HEK293 (cell line): ENCODE results near the gene MCOLN1.

ENCODE experiments used
- BCL11A ChIP-seq: fragments of 450-650 bp; formaldehyde crosslinking; IDR thresholded peaks from 2 replicates; pipeline ENCODE4 v1.5.1; 2016; ENCODE audit warnings: low read depth, missing biosample characterization, missing genetic modification characterization
- FEZF1 ChIP-seq: fragments of 450-650 bp; formaldehyde crosslinking; IDR thresholded peaks from 2 replicates; pipeline ENCODE4 v1.5.1; 2016; ENCODE audit warnings: missing biosample characterization, missing genetic modification characterization
- KLF1 ChIP-seq: fragments of 450-650 bp; formaldehyde crosslinking; IDR thresholded peaks from 2 replicates; pipeline ENCODE4 v1.5.1; 2016; ENCODE audit warnings: missing biosample characterization, missing genetic modification characterization
- KLF7 ChIP-seq: fragments of 450-650 bp; formaldehyde crosslinking; IDR thresholded peaks from 2 replicates; pipeline ENCODE4 v1.5.1; 2016; ENCODE audit warnings: missing biosample characterization, missing genetic modification characterization, borderline replicate concordance
- KLF9 ChIP-seq: fragments of 450-650 bp; formaldehyde crosslinking; IDR thresholded peaks from 2 replicates; pipeline ENCODE4 v1.5.1; 2016; ENCODE audit warnings: missing biosample characterization, missing genetic modification characterization, low read depth
- OSR2 ChIP-seq: fragments of 450-650 bp; formaldehyde crosslinking; IDR thresholded peaks from 2 replicates; pipeline ENCODE4 v1.5.1; 2016; ENCODE audit warnings: missing biosample characterization, missing genetic modification characterization
- PATZ1 ChIP-seq: fragments of 450-650 bp; formaldehyde crosslinking; IDR thresholded peaks from 2 replicates; pipeline ENCODE4 v1.5.1; 2016; ENCODE audit warnings: missing biosample characterization, missing genetic modification characterization
- ZBTB10 ChIP-seq: fragments of 450-650 bp; formaldehyde crosslinking; IDR thresholded peaks from 2 replicates; pipeline ENCODE4 v1.5.1; 2016; ENCODE audit warnings: missing biosample characterization, missing genetic modification characterization
- ZBTB8A ChIP-seq: fragments of 450-650 bp; formaldehyde crosslinking; IDR thresholded peaks from 2 replicates; pipeline ENCODE4 v1.5.1; 2016; ENCODE audit warnings: missing biosample characterization, missing genetic modification characterization
- ZNF148 ChIP-seq: fragments of 450-650 bp; formaldehyde crosslinking; IDR thresholded peaks from 2 replicates; pipeline ENCODE4 v1.5.0; 2017; ENCODE audit warnings: missing biosample characterization, missing genetic modification characterization, borderline replicate concordance
- ZNF169 ChIP-seq: fragments of 450-650 bp; formaldehyde crosslinking; IDR thresholded peaks from 2 replicates; pipeline ENCODE4 v1.5.1; 2016; ENCODE audit warnings: missing biosample characterization, missing genetic modification characterization
- ZNF19 ChIP-seq: fragments of 450-650 bp; formaldehyde crosslinking; IDR thresholded peaks from 2 replicates; pipeline ENCODE4; 2016; ENCODE audit warnings: missing biosample characterization, missing genetic modification characterization, low read depth
- ZNF223 ChIP-seq: fragments of 450-650 bp; formaldehyde crosslinking; IDR thresholded peaks from 2 replicates; pipeline ENCODE4 v1.5.1; 2016; ENCODE audit warnings: missing biosample characterization, missing genetic modification characterization
- ZNF26 ChIP-seq: fragments of 450-650 bp; formaldehyde crosslinking; IDR thresholded peaks from 2 replicates; pipeline ENCODE4 v1.5.1; 2016; ENCODE audit warnings: missing biosample characterization, missing genetic modification characterization
- ZNF274 ChIP-seq, 2 experiments: fragments of 200-500 bp in 1 of 2; fragments of 450-650 bp in 1 of 2; sonication (Bioruptor generic) in 1 of 2; formaldehyde crosslinking in 1 of 2; IDR thresholded peaks; 2 replicates each; pipeline versions ENCODE4 v1.5.1 to v1.6.1; 2014 to 2016; ENCODE audit warnings: borderline replicate concordance in 1 of 2, inconsistent platforms in 1 of 2, low read length in 1 of 2, missing biosample characterization in 1 of 2, missing genetic modification characterization in 1 of 2
- ZNF362 ChIP-seq: fragments of 450-650 bp; formaldehyde crosslinking; IDR thresholded peaks from 2 replicates; pipeline ENCODE4 v1.5.1; 2016; ENCODE audit warnings: missing biosample characterization, missing genetic modification characterization
- ZNF37A ChIP-seq: fragments of 450-650 bp; IDR thresholded peaks from 2 replicates; pipeline ENCODE4 v1.5.1; 2018; ENCODE audit warnings: missing biosample characterization, missing genetic modification characterization
- ZNF398 ChIP-seq: fragments of 450-650 bp; formaldehyde crosslinking; IDR thresholded peaks from 2 replicates; pipeline ENCODE4 v1.5.1; 2017; ENCODE audit warnings: missing biosample characterization, missing genetic modification characterization
- ZNF433 ChIP-seq: fragments of 450-650 bp; formaldehyde crosslinking; IDR thresholded peaks from 2 replicates; pipeline ENCODE4 v1.5.1; 2016; ENCODE audit warnings: missing biosample characterization, missing genetic modification characterization, low read depth
- ZNF529 ChIP-seq: fragments of 450-650 bp; formaldehyde crosslinking; IDR thresholded peaks from 2 replicates; pipeline ENCODE4 v1.5.1; 2017; ENCODE audit warnings: missing genetic modification characterization, missing biosample characterization; ENCODE audit not compliant: insufficient replicate concordance
- ZNF585B ChIP-seq: fragments of 450-650 bp; formaldehyde crosslinking; IDR thresholded peaks from 2 replicates; pipeline ENCODE4 v1.5.1; 2016; ENCODE audit warnings: missing biosample characterization, missing genetic modification characterization
- ZNF600 ChIP-seq: fragments of 450-650 bp; formaldehyde crosslinking; IDR thresholded peaks from 2 replicates; pipeline ENCODE4 v1.5.1; 2016; ENCODE audit warnings: missing biosample characterization, missing genetic modification characterization
- ZNF624 ChIP-seq: fragments of 450-650 bp; formaldehyde crosslinking; IDR thresholded peaks from 2 replicates; pipeline ENCODE4 v1.5.1; 2017; ENCODE audit warnings: missing biosample characterization, missing genetic modification characterization
- ZNF701 ChIP-seq: fragments of 450-650 bp; formaldehyde crosslinking; IDR thresholded peaks from 2 replicates; pipeline ENCODE4 v1.5.1; 2016; ENCODE audit warnings: missing biosample characterization, missing genetic modification characterization
- ZNF830 ChIP-seq: fragments of 450-650 bp; IDR thresholded peaks from 2 replicates; pipeline ENCODE4 v1.5.0; 2018; ENCODE audit warnings: missing biosample characterization, missing genetic modification characterization, low read depth, mild to moderate bottlenecking, moderate library complexity
- ZSCAN16 ChIP-seq: fragments of 450-650 bp; formaldehyde crosslinking; IDR thresholded peaks from 2 replicates; pipeline ENCODE4 v1.5.1; 2016; ENCODE audit warnings: missing biosample characterization, missing genetic modification characterization
- ZXDB ChIP-seq: fragments of 450-650 bp; formaldehyde crosslinking; IDR thresholded peaks from 2 replicates; pipeline ENCODE4 v1.5.1; 2016; ENCODE audit warnings: missing biosample characterization, missing genetic modification characterization

Gene MCOLN1

GRCh38 chr19:7506385-7507328 lies 15.8 kb upstream of the MCOLN1 start (continued):
- TF ChIP-seq ZNF398 (tag by site-specific recombination): peak; percentile 99
- no peak for TF ChIP-seq ZBTB10 (tag by site-specific recombination)
- TF ChIP-seq BCL11A (tag by site-specific recombination): no peak
- no peak for TF ChIP-seq ZNF274 (IDR thresholded peaks at IDR 0.05; ENCODE audit: low read length)
- TF ChIP-seq ZNF274 (tag by site-specific recombination; IDR thresholded peaks at IDR 0.05; ENCODE audit: borderline replicate concordance): no peak
- TF ChIP-seq ZNF37A (tag by site-specific recombination): no peak
- no peak for TF ChIP-seq ZNF223
- 0 out of 2 replicates have a peak, but pooled peaks have one; percentile 24 for TF ChIP-seq ZXDB
- no peak for TF ChIP-seq ZNF701 (tag by site-specific recombination)
- TF ChIP-seq ZNF433: no peak
- TF ChIP-seq KLF9 (tag by site-specific recombination): peak; percentile 72
- TF ChIP-seq ZNF585B (tag by site-specific recombination): no peak
- TF ChIP-seq PATZ1 (tag by site-specific recombination): peak; percentile 90
- no peak for TF ChIP-seq ZBTB8A (tag by site-specific recombination)
- no peak for TF ChIP-seq ZSCAN16
- TF ChIP-seq ZNF362 (tag by site-specific recombination): no peak
- no peak for TF ChIP-seq ZNF26 (tag by site-specific recombination)
- TF ChIP-seq OSR2 (tag by site-specific recombination): no peak
- no peak for TF ChIP-seq ZNF624 (tag by site-specific recombination)
- TF ChIP-seq KLF1 (tag by site-specific recombination): peak; percentile 72
- no peak for TF ChIP-seq ZNF600
- no peak for TF ChIP-seq FEZF1 (tag by site-specific recombination)
- no peak for TF ChIP-seq KLF7 (tag by site-specific recombination)
- no peak for TF ChIP-seq ZNF529 (tag by site-specific recombination)
- TF ChIP-seq ZNF830 (tag by site-specific recombination): no peak
- no peak for TF ChIP-seq ZNF148
- TF ChIP-seq ZNF19 (tag by site-specific recombination): no peak
- TF ChIP-seq ZNF169 (tag by site-specific recombination): no peak
